ENCODE measurements around the gene MTCH2. TPM values are rescaled to one million over a fixed set of nuclear protein-coding genes. Genes with fewer than 3 reads are reported as not detected.
"Not testable (repeated sequence)": the region's sequence is repeated elsewhere in the genome, so short reads cannot be mapped to it uniquely, and the experiment has no call there.

Gene MTCH2
- total RNA-seq, 1 experiment from 2014 or later: 72.6 TPM

DNA sequence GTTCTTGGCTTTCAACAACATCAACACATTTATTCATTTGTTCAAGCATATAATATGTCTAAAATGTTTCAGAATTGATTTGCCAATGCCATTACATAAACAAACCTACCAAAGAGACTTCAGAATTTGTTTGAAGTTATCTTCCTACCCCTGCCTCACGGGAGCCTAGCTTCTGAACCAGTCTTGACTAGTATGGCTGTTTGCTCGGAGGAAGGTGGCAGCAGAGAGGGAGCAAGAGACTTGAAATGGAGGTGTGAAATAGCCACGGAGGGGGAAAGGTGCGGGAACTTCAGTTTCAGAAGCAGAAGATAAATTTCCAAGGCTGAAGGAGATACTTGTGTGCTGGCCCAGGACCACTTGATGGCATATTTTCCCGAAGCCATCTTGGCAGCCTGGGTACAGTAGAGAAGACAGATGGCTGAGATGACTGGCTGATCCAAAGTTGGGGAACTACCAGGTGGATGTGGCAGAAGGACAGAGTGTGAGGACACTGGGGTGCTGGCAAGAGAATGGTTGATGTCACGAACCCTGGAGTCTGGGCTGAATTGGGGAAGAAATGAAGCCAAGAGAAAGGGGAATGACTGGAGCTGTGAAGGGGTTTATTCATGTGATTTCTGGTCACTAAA is 14.0 kb upstream of the MTCH2 start:
- Histone ChIP-seq H2AFZ (ENCODE audit: low read length) (no peak overlapping the region), H3K4me2 (ENCODE audit: low read depth, low read length, poor library complexity, severe bottlenecking) (no peak overlapping the region), H3K9me3 (ENCODE audit: low read length) (peaks cover 6% of the 10 kb centered on the region; the same call in 1 of the 2 replicates), H3K36me3 (ENCODE audit: insufficient read depth, low read length) (no peaks in the 10 kb centered on the region), H3K4me3 (ENCODE audit: low read length) (no peak overlapping the region), H3K9ac (ENCODE audit: low read length) (no peak overlapping the region), H3K4me1 (ENCODE audit: low read length) (no peaks in the 10 kb centered on the region), H3K27me3 (ENCODE audit: low read length) (no peaks in the 10 kb centered on the region), H4K20me1 (ENCODE audit: insufficient read depth, low read depth, low read length) (no peaks in the 10 kb centered on the region), H3K79me2 (ENCODE audit: low read length) (no peaks in the 10 kb centered on the region), H3K27ac (ENCODE audit: low read length) (no peak overlapping the region), H3K9me2 (replicated peaks; ENCODE audit: insufficient read depth, low read length) (no peaks in the 10 kb centered on the region)
- DNase-seq: no peak

DNA sequence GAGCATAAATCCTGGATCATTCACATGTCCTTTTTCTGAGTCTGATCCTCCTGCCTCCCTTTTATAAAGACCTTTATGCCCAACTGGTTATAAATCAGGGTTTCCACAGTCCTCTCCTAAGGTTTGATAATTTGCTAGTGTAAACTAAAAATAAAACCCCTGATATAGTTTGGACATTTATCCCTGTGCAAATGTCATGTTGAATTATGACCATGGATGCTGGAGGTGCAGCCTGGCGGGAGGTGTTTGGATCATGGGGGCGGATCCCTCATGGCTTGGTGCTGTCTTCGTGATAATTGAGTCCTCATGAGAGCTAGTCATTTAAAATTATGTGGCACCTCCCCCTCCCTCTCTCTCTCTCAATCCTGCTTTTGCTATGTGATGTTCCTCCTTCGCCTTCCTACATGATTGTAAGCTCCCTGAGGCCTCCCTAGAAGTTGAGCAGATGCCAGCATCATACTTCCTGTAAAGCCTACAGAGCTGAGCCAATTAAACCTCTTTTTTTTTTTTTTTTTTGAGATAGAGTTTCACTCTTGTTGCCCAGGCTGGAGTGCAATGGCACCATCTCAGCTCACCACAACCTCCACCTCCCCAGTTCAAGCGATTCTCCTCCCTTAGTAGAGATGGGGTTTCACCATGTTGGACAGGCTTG is 9.6 kb upstream of the MTCH2 start:
- H3K36me3 ChIP-seq (ENCODE audit: insufficient read depth, low read length): no peaks in the 10 kb centered on the region
- no peaks in the 10 kb centered on the region for H3K9me2 ChIP-seq (replicated peaks; ENCODE audit: insufficient read depth, low read length)
- H4K20me1 ChIP-seq (ENCODE audit: insufficient read depth, low read depth, low read length): no peaks in the 10 kb centered on the region
- no peak for DNase-seq
- H3K4me1 ChIP-seq (ENCODE audit: low read length): no peaks in the 10 kb centered on the region
- peaks cover 6% of the 10 kb centered on the region; the same call in 1 of the 2 replicates for H3K9me3 ChIP-seq (ENCODE audit: low read length)
- H2AFZ ChIP-seq (ENCODE audit: low read length): no peak overlapping the region
- no peaks in the 10 kb centered on the region for H3K79me2 ChIP-seq (ENCODE audit: low read length)
- H3K9ac ChIP-seq (ENCODE audit: low read length): no peak overlapping the region
- no peak overlapping the region for H3K4me3 ChIP-seq (ENCODE audit: low read length)
- no peak overlapping the region for H3K27ac ChIP-seq (ENCODE audit: low read length)
- no peak overlapping the region for H3K4me2 ChIP-seq (ENCODE audit: low read depth, low read length, poor library complexity, severe bottlenecking)
- no peaks in the 10 kb centered on the region for H3K27me3 ChIP-seq (ENCODE audit: low read length)

DNA sequence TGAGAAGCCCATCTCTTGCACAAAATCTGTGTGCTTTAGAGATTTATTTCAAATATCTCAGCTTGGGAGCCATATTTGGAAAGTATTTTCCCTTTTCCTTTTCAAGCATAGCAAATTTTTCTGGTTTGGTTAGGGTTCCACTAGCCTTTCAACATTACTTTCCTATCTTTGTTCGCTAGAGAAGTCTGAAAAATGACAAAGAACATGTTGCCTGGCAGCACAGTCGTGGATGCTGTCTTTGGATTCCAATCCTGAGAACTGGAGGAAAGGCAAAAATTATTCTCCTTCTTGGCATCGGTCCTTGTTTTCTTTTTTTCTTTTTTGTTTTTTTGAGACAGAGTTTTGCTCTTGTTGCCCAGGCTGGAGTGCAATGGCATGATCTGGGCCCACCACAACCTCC is 6.9 kb upstream of the MTCH2 start:
- Histone ChIP-seq H3K4me2 (ENCODE audit: low read depth, low read length, poor library complexity, severe bottlenecking) (no peak overlapping the region), H3K9me2 (replicated peaks; ENCODE audit: insufficient read depth, low read length) (no peaks in the 10 kb centered on the region), H3K4me3 (ENCODE audit: low read length) (no peak overlapping the region), H3K36me3 (ENCODE audit: insufficient read depth, low read length) (no peaks in the 10 kb centered on the region), H3K27me3 (ENCODE audit: low read length) (no peaks in the 10 kb centered on the region), H3K79me2 (ENCODE audit: low read length) (no peaks in the 10 kb centered on the region), H3K27ac (ENCODE audit: low read length) (no peak overlapping the region), H3K4me1 (ENCODE audit: low read length) (no peaks in the 10 kb centered on the region), H3K9ac (ENCODE audit: low read length) (no peak overlapping the region), H4K20me1 (ENCODE audit: insufficient read depth, low read depth, low read length) (no peaks in the 10 kb centered on the region), H2AFZ (ENCODE audit: low read length) (no peak overlapping the region), H3K9me3 (ENCODE audit: low read length) (peaks cover 6% of the 10 kb centered on the region; the same call in 1 of the 2 replicates)
- DNase-seq: no peak

DNA sequence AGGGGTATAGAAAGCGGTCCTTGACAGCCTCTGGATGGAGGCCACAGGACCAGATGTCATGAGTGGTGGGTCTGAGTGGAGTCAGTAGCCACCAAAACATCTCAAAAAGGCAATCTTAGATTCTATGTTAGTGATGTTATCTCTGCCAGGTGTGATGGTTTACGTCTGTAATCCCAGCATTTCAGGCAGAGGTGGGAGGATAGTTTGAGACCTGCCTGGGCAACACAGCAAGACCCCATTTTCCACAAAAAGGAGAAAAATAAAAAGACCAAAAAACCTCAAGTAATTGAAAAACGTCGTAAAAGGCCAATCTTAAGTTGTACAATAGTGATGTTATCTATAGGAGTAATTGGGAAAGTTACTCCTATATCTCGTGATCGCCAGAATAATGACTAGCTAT is 3.7 kb upstream of the MTCH2 start:
- H3K27me3 ChIP-seq (ENCODE audit: low read length): no peaks in the 10 kb centered on the region
- H3K4me2 ChIP-seq (ENCODE audit: low read depth, low read length, poor library complexity, severe bottlenecking): no peak overlapping the region
- H3K36me3 ChIP-seq (ENCODE audit: insufficient read depth, low read length): no peaks in the 10 kb centered on the region
- no peaks in the 10 kb centered on the region for H3K9me3 ChIP-seq (ENCODE audit: low read length)
- no peak overlapping the region for H3K4me3 ChIP-seq (ENCODE audit: low read length)
- H3K27ac ChIP-seq (ENCODE audit: low read length): no peak overlapping the region
- peaks cover 13% of the 10 kb centered on the region for H3K4me1 ChIP-seq (ENCODE audit: low read length)
- no peak overlapping the region for H2AFZ ChIP-seq (ENCODE audit: low read length)
- DNase-seq: no peak
- H3K9me2 ChIP-seq (replicated peaks; ENCODE audit: insufficient read depth, low read length): no peaks in the 10 kb centered on the region
- no peaks in the 10 kb centered on the region for H4K20me1 ChIP-seq (ENCODE audit: insufficient read depth, low read depth, low read length)
- H3K79me2 ChIP-seq (ENCODE audit: low read length): peaks cover 13% of the 10 kb centered on the region
- H3K9ac ChIP-seq (ENCODE audit: low read length): no peak overlapping the region

DNA sequence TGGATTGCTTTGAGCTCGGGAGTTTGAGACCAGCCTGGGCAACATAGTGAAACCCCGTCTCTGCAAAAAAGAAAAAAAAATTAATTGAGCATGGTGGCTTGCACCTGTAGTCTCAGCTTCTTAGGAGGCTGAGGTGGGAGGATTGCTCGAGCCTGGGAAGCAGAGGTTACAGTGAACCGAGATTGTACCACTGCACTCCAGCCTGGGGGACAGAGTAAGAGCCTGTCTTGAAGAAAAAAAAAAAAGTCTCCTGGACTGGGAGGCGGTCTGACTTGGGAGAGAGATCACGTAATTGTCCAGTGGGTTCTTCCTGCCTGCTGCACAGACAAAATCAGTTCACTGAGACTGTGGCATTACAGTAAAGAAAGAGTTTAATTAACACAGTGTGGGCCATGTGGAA is 3.1 kb upstream of the MTCH2 start:
- no peaks in the 10 kb centered on the region for H4K20me1 ChIP-seq (ENCODE audit: insufficient read depth, low read depth, low read length)
- H2AFZ ChIP-seq (ENCODE audit: low read length): no peak overlapping the region
- H3K4me1 ChIP-seq (ENCODE audit: low read length): peaks cover 19% of the 10 kb centered on the region
- H3K27ac ChIP-seq (ENCODE audit: low read length): no peak overlapping the region
- H3K9ac ChIP-seq (ENCODE audit: low read length): no peak overlapping the region
- H3K4me3 ChIP-seq (ENCODE audit: low read length): no peak overlapping the region
- H3K4me2 ChIP-seq (ENCODE audit: low read depth, low read length, poor library complexity, severe bottlenecking): no peak overlapping the region
- no peak for DNase-seq
- no peaks in the 10 kb centered on the region for H3K36me3 ChIP-seq (ENCODE audit: insufficient read depth, low read length)
- H3K27me3 ChIP-seq (ENCODE audit: low read length): no peaks in the 10 kb centered on the region
- peaks cover 18% of the 10 kb centered on the region for H3K79me2 ChIP-seq (ENCODE audit: low read length)
- no peaks in the 10 kb centered on the region for H3K9me2 ChIP-seq (replicated peaks; ENCODE audit: insufficient read depth, low read length)
- H3K9me3 ChIP-seq (ENCODE audit: low read length): no peaks in the 10 kb centered on the region

DNA sequence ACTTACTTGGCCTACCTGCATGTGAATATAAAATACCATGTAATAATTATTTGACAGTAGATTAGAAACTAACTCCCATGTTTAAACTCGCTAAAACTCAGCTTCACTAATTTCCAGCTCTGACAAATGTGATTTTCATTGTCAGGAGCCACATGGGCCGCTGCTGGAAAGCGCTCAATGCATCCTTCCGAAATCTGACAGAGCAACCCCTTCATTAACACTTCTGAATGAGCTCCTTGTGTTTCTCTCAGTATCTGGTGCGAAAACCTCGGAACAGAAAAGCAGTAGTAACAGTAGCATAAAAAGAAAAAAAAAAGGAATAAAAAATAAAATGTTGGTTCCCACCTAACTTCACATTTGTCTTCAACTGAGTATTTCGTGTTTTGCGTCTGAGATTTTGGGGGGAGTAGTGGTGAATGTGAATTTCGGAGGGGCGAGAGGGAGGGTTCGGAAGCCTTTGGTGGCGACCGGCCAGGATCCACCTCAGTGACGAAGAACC is 710 bp downstream of the MTCH2 start:
- Histone ChIP-seq H3K4me3 (ENCODE audit: low read length) (peak overlapping the region; percentile 84), H3K9me3 (ENCODE audit: low read length) (no peaks in the 10 kb centered on the region), H3K9ac (ENCODE audit: low read length) (peak overlapping the region; percentile 86), H4K20me1 (ENCODE audit: insufficient read depth, low read depth, low read length) (no peaks in the 10 kb centered on the region), H3K4me1 (ENCODE audit: low read length) (peaks cover 19% of the 10 kb centered on the region), H3K9me2 (replicated peaks; ENCODE audit: insufficient read depth, low read length) (no peaks in the 10 kb centered on the region), H3K79me2 (ENCODE audit: low read length) (peaks cover 46% of the 10 kb centered on the region), H2AFZ (ENCODE audit: low read length) (peak overlapping the region; percentile 35; the same call in 1 of the 2 replicates), H3K4me2 (ENCODE audit: low read depth, low read length, poor library complexity, severe bottlenecking) (peak overlapping the region; percentile 87), H3K36me3 (ENCODE audit: insufficient read depth, low read length) (peaks cover 23% of the 10 kb centered on the region), H3K27me3 (ENCODE audit: low read length) (no peaks in the 10 kb centered on the region), H3K27ac (ENCODE audit: low read length) (peak overlapping the region; percentile 68)
- peak; percentile 56 for DNase-seq

DNA sequence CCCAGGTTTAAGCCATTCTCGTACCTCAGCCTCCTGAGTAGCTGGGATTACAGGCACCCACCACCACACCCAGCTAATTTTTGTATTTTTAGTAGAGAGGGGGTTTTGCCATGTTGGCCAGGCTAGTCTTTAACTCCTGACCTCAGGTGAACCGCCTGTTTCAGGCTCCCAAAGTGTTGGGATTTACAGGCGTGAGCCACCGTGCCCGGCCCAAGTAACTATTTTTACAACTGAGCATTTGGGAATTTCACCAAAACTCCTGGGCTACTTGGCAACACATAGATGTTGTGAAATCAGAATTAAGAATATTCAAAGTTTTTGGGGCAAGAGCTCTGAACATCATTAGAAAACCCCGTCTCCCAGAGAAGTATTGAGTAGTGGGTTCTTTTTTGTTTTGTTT is 1.9 kb downstream of the MTCH2 start:
- not testable (repeated sequence) for H3K27ac ChIP-seq (ENCODE audit: low read length); H3K9me3 ChIP-seq (ENCODE audit: low read length); DNase-seq; H4K20me1 ChIP-seq (ENCODE audit: insufficient read depth, low read depth, low read length); H2AFZ ChIP-seq (ENCODE audit: low read length); H3K9me2 ChIP-seq (replicated peaks; ENCODE audit: insufficient read depth, low read length); H3K27me3 ChIP-seq (ENCODE audit: low read length); H3K9ac ChIP-seq (ENCODE audit: low read length)
- peaks cover 23% of the 10 kb centered on the region for H3K36me3 ChIP-seq (ENCODE audit: insufficient read depth, low read length)
- peak overlapping the region; percentile 84; the same call in 1 of the 2 replicates for H3K4me3 ChIP-seq (ENCODE audit: low read length)
- peaks cover 46% of the 10 kb centered on the region for H3K79me2 ChIP-seq (ENCODE audit: low read length)
- H3K4me1 ChIP-seq (ENCODE audit: low read length): peaks cover 19% of the 10 kb centered on the region
- H3K4me2 ChIP-seq (ENCODE audit: low read depth, low read length, poor library complexity, severe bottlenecking): peak overlapping the region; percentile 87

DNA sequence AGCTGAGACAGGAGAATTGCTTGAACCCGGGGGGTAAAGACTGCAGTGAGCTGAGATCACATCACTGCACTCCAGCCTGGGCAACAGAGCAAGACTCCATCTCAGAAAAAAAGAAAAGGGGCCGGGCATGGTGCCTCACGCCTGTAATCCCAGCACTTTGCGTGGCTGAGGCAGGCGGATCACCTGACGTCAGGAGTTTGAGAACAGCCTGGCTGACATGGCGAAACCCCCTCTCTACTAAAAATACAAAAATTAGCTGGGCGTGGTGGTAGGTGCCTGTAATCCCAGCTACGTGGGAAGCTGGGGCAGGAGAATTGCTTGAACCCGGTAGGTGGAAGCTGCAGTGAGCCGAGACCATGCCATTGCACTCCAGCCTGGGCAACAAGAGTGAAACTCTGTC is 6.0 kb downstream of the MTCH2 start:
- H4K20me1 ChIP-seq (ENCODE audit: insufficient read depth, low read depth, low read length); DNase-seq; H2AFZ ChIP-seq (ENCODE audit: low read length); H3K9me3 ChIP-seq (ENCODE audit: low read length); H3K27ac ChIP-seq (ENCODE audit: low read length); H3K4me1 ChIP-seq (ENCODE audit: low read length); H3K4me2 ChIP-seq (ENCODE audit: low read depth, low read length, poor library complexity, severe bottlenecking); H3K27me3 ChIP-seq (ENCODE audit: low read length); H3K4me3 ChIP-seq (ENCODE audit: low read length); H3K9me2 ChIP-seq (replicated peaks; ENCODE audit: insufficient read depth, low read length); H3K9ac ChIP-seq (ENCODE audit: low read length): not testable (repeated sequence)
- Histone ChIP-seq H3K36me3 (ENCODE audit: insufficient read depth, low read length) (peaks cover 45% of the 10 kb centered on the region), H3K79me2 (ENCODE audit: low read length) (peaks cover 38% of the 10 kb centered on the region)
